Stimulated activated CD8-positive, alpha-beta memory T cell treated with anti-CD3 and anti-CD28 coated beads, Interleukin-7, amount 100 ng/mL, for 1 hour (primary cell): ENCODE data around the gene SZT2.

ENCODE experiments used
- DNase-seq, 2 donors: peaks; one replicate each; pipeline ENCODE4 v3.0.0-alpha.2; 2020; ENCODE audit warnings: low read depth in 2 of 2

Gene SZT2

DNA sequence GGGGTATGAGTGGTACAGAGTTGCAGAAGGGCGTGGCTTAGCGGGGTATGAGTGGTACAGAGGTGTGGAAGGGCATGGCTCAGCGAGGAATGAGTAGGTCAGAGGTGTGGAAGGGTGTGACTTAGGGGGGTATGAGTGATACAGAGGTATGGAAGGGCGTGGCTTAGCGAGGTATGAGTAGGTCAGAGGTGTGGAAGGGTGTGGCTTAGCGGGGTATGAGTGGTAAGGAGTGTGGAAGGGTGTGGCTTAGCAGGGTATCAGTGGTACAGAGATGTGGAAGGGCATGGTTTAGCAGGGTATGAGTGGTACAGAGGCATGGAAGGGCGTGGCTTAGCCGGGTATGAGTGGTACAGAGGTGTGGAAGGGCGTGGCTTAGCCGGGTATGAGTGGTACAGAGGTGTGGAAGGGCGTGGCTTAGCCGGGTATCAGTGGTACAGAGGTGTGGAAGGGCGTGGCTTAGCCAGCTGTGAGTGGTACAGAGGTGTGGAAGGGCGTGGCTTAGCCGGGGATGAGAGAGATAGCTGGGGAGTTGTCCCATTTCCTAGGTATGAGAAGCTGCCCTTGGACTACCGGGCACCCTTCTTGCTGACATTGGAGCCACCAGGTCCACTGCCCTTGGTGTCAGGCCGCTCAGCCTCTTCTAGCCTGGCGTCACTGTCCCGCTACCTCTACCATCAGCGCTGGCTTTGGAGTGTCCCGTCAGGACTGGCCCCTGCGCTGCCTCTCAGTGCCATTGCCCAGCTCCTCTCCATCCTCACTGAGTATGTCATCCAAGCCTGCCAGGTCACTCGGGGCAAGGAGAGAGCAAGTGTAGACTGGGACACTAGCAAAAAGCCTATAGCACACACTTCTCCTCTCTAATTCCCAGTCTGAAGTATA, 34.2 kb downstream of the SZT2 start:
- DNase-seq: no peak

GRCh38 chr1:43425045-43425444, 35.3 kb downstream of the SZT2 start:
- DNase-seq: no peak

GRCh38 chr1:43426221-43426620, 36.5 kb downstream of the SZT2 start:
- DNase-seq: no peak

GRCh38 chr1:43427524-43427923, 37.8 kb downstream of the SZT2 start:
- no peak for DNase-seq

DNA sequence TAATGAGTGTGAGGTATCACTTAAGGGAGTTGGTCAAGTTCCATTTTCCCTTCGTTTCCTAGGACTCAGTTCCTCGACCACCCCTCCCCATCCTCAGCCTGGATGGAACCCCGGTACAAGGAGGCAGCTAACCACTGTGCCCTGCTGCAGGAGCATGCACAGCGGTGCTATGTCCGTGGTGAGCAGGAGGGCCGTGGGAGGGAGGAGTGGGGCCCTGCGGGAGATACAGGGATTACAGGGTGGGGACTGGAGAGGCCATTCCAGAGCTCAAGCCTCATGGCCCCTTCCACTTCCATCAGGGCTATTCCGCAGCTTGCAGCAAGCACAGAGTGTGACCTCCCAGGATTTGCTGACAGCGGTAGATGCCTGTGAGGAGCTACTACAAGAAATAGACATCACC, 38.2 kb downstream of the SZT2 start:
- DNase-seq: no peak

GRCh38 chr1:43430831-43431230, 41.1 kb downstream of the SZT2 start:
- no peak for DNase-seq

GRCh38 chr1:43431676-43432075, 42.0 kb downstream of the SZT2 start:
- DNase-seq: no peak

- no peak for DNase-seq
Observed at GRCh38 chr1:43432171-43432860, 42.6 kb downstream of the SZT2 start.

- DNase-seq: no peak
Observed at GRCh38 chr1:43432907-43433306, 43.2 kb downstream of the SZT2 start.

DNA sequence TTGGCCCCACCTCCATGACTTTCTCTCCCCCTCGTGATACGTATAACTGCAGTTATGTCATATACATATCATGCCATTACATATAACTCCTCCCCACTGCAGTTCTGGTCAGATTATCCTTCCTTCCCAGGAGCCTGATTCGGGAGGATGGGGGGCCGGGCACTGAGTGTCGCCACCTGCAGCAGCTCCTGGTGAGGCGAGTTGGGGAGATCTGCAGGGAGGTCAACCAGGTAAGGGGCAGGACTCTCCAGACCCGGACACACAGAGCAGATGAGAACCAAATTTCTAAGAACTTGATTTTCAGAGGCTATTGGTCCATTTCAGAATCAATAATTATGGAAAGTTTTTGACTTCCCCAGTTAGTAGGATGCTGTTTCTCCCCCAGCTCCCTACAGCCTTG, 44.6 kb downstream of the SZT2 start:
- no peak for DNase-seq

DNA sequence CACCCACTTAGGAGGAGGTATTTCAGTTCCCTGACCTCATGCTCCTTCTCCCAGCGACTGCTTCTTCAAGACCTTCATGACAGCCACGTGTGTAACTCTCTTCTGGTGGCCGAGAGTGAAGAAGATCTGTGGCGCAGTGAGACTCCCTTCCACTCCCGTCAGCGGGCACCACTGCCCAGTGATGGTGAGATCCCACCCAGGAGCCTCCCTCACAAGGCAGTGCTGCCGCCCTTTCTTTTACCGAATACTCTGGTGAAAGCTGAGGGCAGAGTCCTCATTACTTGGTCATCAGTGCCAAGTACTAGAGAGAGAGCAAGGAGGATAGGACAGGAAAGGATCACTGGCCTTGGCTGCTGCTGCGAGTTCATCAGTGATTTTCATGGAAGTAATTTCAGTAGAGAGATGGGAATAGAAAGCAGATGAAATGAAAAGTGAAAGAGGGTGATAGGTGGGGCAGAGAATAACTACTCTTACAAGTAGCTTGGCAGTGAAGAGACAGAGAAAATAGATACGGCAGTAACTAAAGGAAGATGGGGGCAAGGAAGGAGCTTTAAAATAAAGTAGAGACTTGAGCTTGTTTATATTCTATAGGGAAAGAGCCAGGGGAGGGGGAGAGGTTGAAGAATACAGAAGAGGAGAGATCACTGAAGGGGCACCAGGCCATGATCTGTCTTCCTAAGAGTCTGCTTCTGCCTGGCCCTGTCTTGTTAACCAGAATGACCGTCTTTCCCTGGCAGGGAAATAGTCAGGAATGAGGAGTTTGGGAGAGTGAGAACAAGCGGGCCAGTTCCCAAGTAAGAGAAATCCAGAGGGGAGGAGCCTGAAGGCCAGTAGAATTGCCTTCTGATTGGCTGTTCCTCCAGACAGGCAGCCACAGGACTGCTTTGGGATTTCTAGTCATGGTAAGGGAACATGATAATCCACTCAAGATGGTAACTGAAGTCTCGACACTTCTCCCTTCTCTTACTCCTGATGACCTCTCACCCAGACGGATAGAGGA, 45.7 kb downstream of the SZT2 start:
- DNase-seq: no peak

GRCh38 chr1:43436371-43436770, 46.7 kb downstream of the SZT2 start:
- DNase-seq: no peak

GRCh38 chr1:43437031-43437973, 47.6 kb downstream of the SZT2 start:
- DNase-seq: no peak

DNA sequence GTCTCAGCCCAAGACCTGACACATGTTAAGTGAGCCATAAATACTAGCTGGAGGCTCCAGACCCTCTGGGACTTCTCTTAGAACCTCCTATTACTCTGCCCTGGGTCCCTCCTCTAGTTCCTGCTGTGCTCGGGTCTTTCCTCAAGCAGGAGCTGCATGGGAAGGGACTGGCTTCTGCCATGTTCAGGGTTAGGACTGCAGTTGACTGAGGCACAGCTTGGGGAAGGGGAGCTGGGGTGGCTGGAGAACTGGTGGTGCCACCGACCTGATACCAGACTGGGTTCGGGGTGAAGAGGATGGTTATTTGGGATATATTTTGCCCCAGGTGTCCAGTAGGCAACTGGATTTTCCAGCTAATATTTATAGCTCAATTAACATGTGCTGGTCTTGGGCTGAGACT, 48.3 kb downstream of the SZT2 start:
- no peak for DNase-seq

- DNase-seq: no peak
Observed at GRCh38 chr1:43438576-43438952, 48.9 kb downstream of the SZT2 start.

DNA sequence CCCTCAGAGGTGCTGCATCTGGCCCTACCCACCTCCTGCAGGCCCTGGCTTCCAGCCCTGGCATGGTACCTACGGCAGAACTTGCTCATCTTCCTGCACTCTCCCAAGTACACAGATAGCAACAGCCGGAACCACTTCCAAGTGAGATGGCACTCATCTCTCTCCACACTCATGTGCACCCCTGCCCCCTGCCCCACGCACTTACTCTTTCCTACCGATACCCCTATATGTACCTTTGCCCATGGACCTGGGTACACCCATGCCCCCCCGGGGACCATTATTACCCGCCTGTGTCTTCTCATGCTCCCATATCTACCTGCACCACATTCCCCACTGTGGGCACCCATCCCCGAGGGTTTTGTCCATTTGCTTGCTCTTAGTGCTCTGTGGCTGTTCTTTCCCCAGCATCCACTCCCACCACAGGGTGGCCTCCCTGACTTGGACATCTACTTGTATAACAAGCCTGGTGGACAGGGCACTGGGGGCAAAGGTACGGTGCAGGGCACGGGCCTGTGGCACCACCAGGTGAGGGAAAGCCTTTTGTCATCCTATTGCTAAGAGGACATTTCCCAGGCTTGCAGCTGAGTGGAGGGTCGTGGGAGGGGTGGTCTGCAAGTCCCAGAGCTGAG, 49.4 kb downstream of the SZT2 start:
- no peak for DNase-seq

GRCh38 chr1:43439781-43440180, 50.1 kb downstream of the SZT2 start:
- no peak for DNase-seq

DNA sequence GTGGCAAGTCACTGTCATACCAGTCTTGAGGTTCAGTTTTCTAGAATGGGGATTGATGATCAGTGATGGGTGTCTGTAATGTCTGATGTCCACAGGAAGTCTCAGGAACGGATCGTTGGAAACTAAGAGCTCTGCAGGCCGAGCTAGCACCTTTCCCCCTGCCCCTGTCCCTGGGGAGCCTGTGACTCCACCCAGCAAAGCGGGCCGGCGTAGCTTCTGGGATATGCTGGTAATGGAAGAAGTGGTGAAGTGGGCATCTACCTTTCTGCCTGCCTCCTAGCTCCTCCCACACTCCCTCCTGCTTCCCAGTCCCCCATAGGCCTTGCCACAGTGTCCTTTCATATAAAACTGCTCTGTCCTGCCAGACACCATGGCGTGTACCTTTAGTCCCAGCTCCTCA, 50.7 kb downstream of the SZT2 start:
- DNase-seq: no peak

DNA sequence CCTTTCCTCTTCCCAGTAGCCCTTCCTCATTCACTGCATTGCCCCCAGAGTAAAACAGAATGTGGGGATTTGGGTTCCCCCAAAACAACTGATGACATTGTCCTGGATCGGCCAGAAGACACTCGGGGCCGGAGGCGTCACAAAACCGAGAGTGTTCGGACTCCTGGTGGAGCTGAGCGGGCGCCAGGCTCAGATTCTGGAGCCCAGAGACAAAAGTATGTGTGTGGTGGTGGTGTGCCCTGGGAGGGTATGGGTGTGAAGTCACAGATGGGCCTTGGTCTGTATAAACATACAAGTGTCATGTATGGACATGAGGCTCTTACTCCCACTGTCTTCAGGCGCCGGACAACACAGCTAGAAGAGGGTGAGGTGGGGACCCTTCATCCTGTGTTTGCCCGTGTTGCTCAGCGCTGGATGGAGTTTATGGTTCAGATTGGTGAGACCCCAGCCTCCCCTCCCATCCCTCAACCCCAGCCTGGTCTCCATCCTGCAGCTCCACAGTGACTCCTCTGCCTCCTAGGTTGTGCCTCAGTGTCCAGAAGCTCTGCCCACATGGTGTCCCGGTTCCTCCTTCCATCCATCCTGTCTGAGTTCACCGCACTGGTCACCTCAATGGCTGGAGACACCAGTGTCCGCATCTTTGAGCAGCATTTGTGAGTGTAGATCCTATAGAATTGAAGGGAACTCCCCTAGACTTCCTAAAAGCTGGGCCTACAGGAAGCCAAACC, 51.6 kb downstream of the SZT2 start:
- no peak for DNase-seq
